Neural progenitor cell (in vitro differentiated cells): ENCODE results near the gene KRT12.

ENCODE experiments used
- EZH2 ChIP-seq: fragments of 200-600 bp; sonication (generic); IDR thresholded peaks from 2 replicates; pipeline ENCODE4 v1.6.1; 2017; ENCODE audit warnings: antibody characterized with exemption, mild to moderate bottlenecking, moderate library complexity
- EZH2phosphoT487 ChIP-seq: fragments of 200-600 bp; sonication (generic); IDR thresholded peaks from 2 replicates; pipeline ENCODE4 v1.6.1; 2017; ENCODE audit warnings: antibody characterized with exemption
- TF ChIP-seq, protein P1 (sequence below): fragments of 200-600 bp; sonication (generic); IDR thresholded peaks from 2 replicates; pipeline ENCODE4 v1.5.1; 2017; ENCODE audit warnings: antibody characterized with exemption, mild to moderate bottlenecking

DNA sequence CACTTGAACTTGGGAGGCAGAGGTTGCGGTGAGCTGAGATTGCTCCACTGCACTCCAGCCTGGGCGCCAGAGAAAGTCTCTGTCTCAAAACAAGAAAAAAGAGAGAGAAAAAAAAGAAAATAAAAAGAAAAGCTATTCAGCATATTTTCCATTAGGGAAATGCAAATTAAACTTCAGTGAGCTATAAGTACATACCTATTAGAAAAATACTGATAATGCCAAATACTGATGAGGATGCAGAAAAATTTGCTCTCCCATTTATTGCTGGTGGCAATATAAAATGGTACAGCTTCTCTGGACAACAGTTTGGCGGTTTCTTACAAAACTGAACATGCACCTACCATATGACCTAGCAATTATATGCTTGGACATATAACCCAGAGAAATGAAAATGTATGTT, 54.4 kb downstream of the KRT12 start:
- TF ChIP-seq, protein P1, sequence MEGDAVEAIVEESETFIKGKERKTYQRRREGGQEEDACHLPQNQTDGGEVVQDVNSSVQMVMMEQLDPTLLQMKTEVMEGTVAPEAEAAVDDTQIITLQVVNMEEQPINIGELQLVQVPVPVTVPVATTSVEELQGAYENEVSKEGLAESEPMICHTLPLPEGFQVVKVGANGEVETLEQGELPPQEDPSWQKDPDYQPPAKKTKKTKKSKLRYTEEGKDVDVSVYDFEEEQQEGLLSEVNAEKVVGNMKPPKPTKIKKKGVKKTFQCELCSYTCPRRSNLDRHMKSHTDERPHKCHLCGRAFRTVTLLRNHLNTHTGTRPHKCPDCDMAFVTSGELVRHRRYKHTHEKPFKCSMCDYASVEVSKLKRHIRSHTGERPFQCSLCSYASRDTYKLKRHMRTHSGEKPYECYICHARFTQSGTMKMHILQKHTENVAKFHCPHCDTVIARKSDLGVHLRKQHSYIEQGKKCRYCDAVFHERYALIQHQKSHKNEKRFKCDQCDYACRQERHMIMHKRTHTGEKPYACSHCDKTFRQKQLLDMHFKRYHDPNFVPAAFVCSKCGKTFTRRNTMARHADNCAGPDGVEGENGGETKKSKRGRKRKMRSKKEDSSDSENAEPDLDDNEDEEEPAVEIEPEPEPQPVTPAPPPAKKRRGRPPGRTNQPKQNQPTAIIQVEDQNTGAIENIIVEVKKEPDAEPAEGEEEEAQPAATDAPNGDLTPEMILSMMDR: no peak
- TF ChIP-seq EZH2phosphoT487 (no peak), EZH2 (no peak)
